ENCODE measurements around the gene HOXA4.

Gene HOXA4

DNA sequence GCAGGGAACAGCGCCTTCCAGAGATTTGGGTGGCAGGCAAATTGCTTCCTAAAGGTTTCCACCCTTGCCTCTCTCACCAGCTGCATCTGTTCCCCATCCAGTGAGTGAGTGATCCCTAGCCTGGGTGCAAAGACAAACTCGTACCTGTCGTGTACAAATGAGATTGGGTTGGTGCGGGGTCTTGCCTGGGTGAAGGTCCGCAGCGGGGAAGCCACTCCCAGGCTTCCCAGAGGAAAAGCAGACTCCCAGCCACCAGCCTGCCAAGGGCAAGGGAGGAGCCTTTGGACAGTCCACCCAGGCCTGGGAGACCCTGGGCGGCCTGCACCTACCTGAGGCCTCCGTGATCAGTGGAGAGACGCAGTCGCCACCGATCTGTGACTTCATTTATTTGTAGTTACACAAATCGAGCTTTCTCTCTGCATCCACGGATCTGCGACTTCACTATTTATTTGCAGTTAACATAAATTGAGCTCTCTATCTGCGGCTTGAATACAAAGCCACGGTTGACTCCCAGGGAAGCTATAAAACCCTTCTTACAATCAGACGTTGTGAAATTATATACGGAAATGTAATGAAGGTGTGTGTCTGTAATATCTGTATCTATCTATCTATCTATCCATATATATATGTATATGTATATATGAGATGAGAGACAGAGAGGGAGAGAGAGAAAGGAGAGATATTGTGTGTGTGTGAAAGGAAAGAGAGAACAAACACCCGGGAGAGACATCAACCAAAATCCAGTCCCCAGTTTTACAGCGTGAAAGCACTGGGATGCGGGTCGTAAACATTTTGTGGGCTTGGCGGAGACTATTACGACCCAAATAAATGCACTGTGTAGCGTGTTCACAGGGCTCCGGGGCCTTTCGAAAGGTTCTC is 28.9 kb upstream of the HOXA4 start:
- peaks cover 24% of the 10 kb centered on the region for H3K36me3 ChIP-seq (ENCODE audit: insufficient read depth, low read length)
- H3K4me2 ChIP-seq (ENCODE audit: low read depth, low read length, poor library complexity, severe bottlenecking): peak overlapping the region; percentile 91
- H2AFZ ChIP-seq (ENCODE audit: low read length): no peak overlapping the region
- peaks cover 28% of the 10 kb centered on the region for H3K27me3 ChIP-seq (ENCODE audit: insufficient read depth, low read length, poor library complexity, severe bottlenecking)
- H3K4me1 ChIP-seq (ENCODE audit: insufficient read depth, low read length, poor library complexity, severe bottlenecking): peaks cover 10% of the 10 kb centered on the region
- peaks cover 12% of the 10 kb centered on the region; the same call in 1 of the 2 replicates for H3F3A ChIP-seq (ENCODE audit: low read depth)
- H4K20me1 ChIP-seq (ENCODE audit: insufficient read depth, low read length, poor library complexity, severe bottlenecking): peaks cover 27% of the 10 kb centered on the region
- H3K9me3 ChIP-seq (ENCODE audit: insufficient read depth, low read depth, low read length): no peaks in the 10 kb centered on the region
- TF ChIP-seq, protein P1, sequence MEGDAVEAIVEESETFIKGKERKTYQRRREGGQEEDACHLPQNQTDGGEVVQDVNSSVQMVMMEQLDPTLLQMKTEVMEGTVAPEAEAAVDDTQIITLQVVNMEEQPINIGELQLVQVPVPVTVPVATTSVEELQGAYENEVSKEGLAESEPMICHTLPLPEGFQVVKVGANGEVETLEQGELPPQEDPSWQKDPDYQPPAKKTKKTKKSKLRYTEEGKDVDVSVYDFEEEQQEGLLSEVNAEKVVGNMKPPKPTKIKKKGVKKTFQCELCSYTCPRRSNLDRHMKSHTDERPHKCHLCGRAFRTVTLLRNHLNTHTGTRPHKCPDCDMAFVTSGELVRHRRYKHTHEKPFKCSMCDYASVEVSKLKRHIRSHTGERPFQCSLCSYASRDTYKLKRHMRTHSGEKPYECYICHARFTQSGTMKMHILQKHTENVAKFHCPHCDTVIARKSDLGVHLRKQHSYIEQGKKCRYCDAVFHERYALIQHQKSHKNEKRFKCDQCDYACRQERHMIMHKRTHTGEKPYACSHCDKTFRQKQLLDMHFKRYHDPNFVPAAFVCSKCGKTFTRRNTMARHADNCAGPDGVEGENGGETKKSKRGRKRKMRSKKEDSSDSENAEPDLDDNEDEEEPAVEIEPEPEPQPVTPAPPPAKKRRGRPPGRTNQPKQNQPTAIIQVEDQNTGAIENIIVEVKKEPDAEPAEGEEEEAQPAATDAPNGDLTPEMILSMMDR (conservative IDR thresholded peaks at IDR 0.05; ENCODE audit: low read length): no peak
- H3K4me3 ChIP-seq (ENCODE audit: low read length, poor library complexity, severe bottlenecking): peak overlapping the region; percentile 94
- H3K9ac ChIP-seq (ENCODE audit: low read depth, low read length, poor library complexity, severe bottlenecking): peak overlapping the region; percentile 99
- H3K9me2 ChIP-seq (replicated peaks; ENCODE audit: low read depth, low read length): no peaks in the 10 kb centered on the region
- peaks cover 98% of the 10 kb centered on the region for H3K79me2 ChIP-seq (ENCODE audit: insufficient read depth, low read length)

- peaks cover 98% of the 10 kb centered on the region for H3K79me2 ChIP-seq (ENCODE audit: insufficient read depth, low read length)
- peak overlapping the region; percentile 91 for H3K4me2 ChIP-seq (ENCODE audit: low read depth, low read length, poor library complexity, severe bottlenecking)
- peak overlapping the region; percentile 94 for H3K4me3 ChIP-seq (ENCODE audit: low read length, poor library complexity, severe bottlenecking)
- H3K27me3 ChIP-seq (ENCODE audit: insufficient read depth, low read length, poor library complexity, severe bottlenecking): peaks cover 19% of the 10 kb centered on the region
- H4K20me1 ChIP-seq (ENCODE audit: insufficient read depth, low read length, poor library complexity, severe bottlenecking): peaks cover 19% of the 10 kb centered on the region
- no peaks in the 10 kb centered on the region for H3K9me2 ChIP-seq (replicated peaks; ENCODE audit: low read depth, low read length)
- peak overlapping the region; percentile 99 for H3K9ac ChIP-seq (ENCODE audit: low read depth, low read length, poor library complexity, severe bottlenecking)
- H2AFZ ChIP-seq (ENCODE audit: low read length): no peak overlapping the region
- H3K4me1 ChIP-seq (ENCODE audit: insufficient read depth, low read length, poor library complexity, severe bottlenecking): peaks cover 19% of the 10 kb centered on the region
- peaks cover 17% of the 10 kb centered on the region for H3K36me3 ChIP-seq (ENCODE audit: insufficient read depth, low read length)
- H3F3A ChIP-seq (ENCODE audit: low read depth): peaks cover 12% of the 10 kb centered on the region; the same call in 1 of the 2 replicates
- TF ChIP-seq, protein P1 (conservative IDR thresholded peaks at IDR 0.05; ENCODE audit: low read length): no peak
- no peak for TF ChIP-seq EZH2phosphoT487 (IDR thresholded peaks at IDR 0.05; ENCODE audit: borderline replicate concordance)
- H3K9me3 ChIP-seq (ENCODE audit: insufficient read depth, low read depth, low read length): no peaks in the 10 kb centered on the region
These were observed 28.1 kb upstream of the HOXA4 start for GRCh38 chr7:27158436-27159265.

DNA sequence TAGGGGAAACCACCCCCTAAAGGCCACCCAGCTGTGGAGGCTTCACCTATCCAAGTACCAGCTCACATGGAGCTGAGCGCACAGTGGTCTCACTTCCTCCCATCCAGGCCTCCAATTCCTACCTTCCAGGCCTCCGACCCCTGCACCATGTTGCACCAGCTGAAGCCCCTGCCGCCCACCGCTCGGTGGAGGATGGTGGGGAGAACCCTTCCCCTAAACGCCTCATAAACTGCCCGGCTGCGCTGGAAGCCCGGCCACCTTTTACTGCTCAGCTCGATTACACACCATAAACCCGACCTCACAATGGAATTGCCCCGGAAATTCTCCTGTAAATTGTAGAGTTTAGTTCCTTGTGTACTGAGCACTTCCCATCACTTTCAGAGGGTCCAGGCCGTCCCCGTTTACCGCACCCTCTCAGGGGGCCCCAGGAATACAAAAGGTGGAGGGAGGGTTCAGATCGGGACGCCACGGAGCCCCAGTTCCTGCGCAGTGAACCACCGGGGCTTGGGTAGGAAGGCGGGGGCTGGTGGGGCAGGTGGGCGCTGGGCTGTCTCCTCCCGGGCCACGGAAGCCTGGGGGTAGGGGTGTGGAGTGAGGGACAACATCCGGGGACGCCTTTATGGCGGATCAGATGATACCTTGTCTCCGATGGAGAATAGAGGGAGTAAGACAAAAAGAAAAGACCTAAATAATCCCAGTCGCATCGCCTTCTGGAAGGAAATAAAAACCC is 27.3 kb upstream of the HOXA4 start:
- Histone ChIP-seq H3K79me2 (ENCODE audit: insufficient read depth, low read length) (peaks cover 98% of the 10 kb centered on the region), H3K9me2 (replicated peaks; ENCODE audit: low read depth, low read length) (no peaks in the 10 kb centered on the region), H3K27me3 (ENCODE audit: insufficient read depth, low read length, poor library complexity, severe bottlenecking) (peaks cover 11% of the 10 kb centered on the region), H3K4me2 (ENCODE audit: low read depth, low read length, poor library complexity, severe bottlenecking) (peak overlapping the region; percentile 91), H3K9me3 (ENCODE audit: insufficient read depth, low read depth, low read length) (no peaks in the 10 kb centered on the region), H3K9ac (ENCODE audit: low read depth, low read length, poor library complexity, severe bottlenecking) (peak overlapping the region; percentile 99), H3F3A (ENCODE audit: low read depth) (peaks cover 10% of the 10 kb centered on the region; the same call in 1 of the 2 replicates), H2AFZ (ENCODE audit: low read length) (no peak overlapping the region), H3K4me1 (ENCODE audit: insufficient read depth, low read length, poor library complexity, severe bottlenecking) (peaks cover 27% of the 10 kb centered on the region), H3K4me3 (ENCODE audit: low read length, poor library complexity, severe bottlenecking) (peak overlapping the region; percentile 94), H4K20me1 (ENCODE audit: insufficient read depth, low read length, poor library complexity, severe bottlenecking) (peaks cover 11% of the 10 kb centered on the region), H3K36me3 (ENCODE audit: insufficient read depth, low read length) (peaks cover 9% of the 10 kb centered on the region)
- TF ChIP-seq EZH2phosphoT487 (IDR thresholded peaks at IDR 0.05; ENCODE audit: borderline replicate concordance): no peak

Data from Loucy (cell line).